ENCODE results near the gene SERP2. TPM values are rescaled to one million over a fixed set of nuclear protein-coding genes. Genes with fewer than 3 reads are reported as not detected.

The SERP2 gene
- total RNA-seq, 4 donors from 2014 or later, result 0.76 to 3.7 (median 1.7) TPM

DNA sequence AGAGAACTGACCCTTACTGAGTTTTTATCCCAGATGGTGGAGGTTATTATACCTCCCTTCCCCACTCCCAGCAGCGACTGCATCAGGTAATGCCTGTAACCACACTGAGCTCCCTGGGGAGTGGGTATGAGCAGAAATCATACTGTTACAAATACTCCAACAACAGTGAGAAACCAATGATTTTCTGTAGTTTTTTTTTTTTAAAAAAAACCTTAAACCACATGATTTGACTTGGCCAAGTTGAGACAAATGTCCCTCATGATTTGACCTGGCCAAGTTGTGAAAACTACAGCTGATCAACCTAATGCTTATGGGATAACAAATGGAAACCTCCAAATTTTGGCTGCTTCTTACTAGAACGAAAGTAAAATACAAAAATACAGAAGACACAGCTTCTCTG, 33.1 kb upstream of the SERP2 start:
- Histone ChIP-seq H3K9me3 (no peaks in the 10 kb centered on the region), H3K4me1 (no peaks in the 10 kb centered on the region), H3K4me3 (no peak overlapping the region), H3K36me3 (no peaks in the 10 kb centered on the region), H3K27ac (no peak overlapping the region), H3K27me3 (no peaks in the 10 kb centered on the region)
- ATAC-seq (no peak), DNase-seq (no peak)
- intact Hi-C loops (cut with DNase I; ENCODE audit: low total_unique reads) (no loop called here), in situ Hi-C loops (cut with MboI; ENCODE audit: low sequenced_read_pairs in 4 of 4) (no loop called here)
- TF ChIP-seq, protein P1, sequence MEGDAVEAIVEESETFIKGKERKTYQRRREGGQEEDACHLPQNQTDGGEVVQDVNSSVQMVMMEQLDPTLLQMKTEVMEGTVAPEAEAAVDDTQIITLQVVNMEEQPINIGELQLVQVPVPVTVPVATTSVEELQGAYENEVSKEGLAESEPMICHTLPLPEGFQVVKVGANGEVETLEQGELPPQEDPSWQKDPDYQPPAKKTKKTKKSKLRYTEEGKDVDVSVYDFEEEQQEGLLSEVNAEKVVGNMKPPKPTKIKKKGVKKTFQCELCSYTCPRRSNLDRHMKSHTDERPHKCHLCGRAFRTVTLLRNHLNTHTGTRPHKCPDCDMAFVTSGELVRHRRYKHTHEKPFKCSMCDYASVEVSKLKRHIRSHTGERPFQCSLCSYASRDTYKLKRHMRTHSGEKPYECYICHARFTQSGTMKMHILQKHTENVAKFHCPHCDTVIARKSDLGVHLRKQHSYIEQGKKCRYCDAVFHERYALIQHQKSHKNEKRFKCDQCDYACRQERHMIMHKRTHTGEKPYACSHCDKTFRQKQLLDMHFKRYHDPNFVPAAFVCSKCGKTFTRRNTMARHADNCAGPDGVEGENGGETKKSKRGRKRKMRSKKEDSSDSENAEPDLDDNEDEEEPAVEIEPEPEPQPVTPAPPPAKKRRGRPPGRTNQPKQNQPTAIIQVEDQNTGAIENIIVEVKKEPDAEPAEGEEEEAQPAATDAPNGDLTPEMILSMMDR (IDR thresholded peaks at IDR 0.05 in 4 of 5, conservative IDR thresholded peaks at IDR 0.05 in 1 of 5), result no peak
- no peak for TF ChIP-seq POLR2A (IDR thresholded peaks at IDR 0.05)

DNA sequence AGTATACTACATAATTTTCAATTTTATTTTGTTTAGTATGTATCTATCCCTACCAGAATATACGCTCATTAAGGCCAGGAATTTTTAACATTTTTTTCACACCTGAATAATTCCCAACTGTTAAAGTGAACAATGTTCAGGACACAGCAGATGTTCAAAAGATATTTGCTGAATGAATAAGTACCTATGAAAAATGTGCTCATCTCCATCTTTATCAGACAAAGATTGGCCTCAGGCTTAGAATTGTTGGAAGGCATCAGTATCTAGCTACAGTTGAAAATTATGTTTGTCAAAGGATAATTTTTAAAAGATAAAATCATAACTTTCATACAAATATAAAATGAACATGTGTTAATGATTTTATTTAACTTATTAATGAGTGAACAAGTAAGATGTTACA, 30.9 kb upstream of the SERP2 start:
- DNase-seq (no peak), ATAC-seq (no peak)
- no peaks in the 10 kb centered on the region for H3K36me3 ChIP-seq
- no peaks in the 10 kb centered on the region for H3K9me3 ChIP-seq
- intact Hi-C loops (cut with DNase I; ENCODE audit: low total_unique reads) (no loop called here), in situ Hi-C loops (cut with MboI; ENCODE audit: low sequenced_read_pairs in 4 of 4) (no loop called here)
- no peak overlapping the region for H3K4me3 ChIP-seq
- H3K27me3 ChIP-seq, result no peaks in the 10 kb centered on the region
- no peak for TF ChIP-seq POLR2A (IDR thresholded peaks at IDR 0.05)
- TF ChIP-seq, protein P1 (IDR thresholded peaks at IDR 0.05 in 4 of 5, conservative IDR thresholded peaks at IDR 0.05 in 1 of 5), result no peak
- no peak overlapping the region for H3K27ac ChIP-seq
- H3K4me1 ChIP-seq, result no peaks in the 10 kb centered on the region

DNA sequence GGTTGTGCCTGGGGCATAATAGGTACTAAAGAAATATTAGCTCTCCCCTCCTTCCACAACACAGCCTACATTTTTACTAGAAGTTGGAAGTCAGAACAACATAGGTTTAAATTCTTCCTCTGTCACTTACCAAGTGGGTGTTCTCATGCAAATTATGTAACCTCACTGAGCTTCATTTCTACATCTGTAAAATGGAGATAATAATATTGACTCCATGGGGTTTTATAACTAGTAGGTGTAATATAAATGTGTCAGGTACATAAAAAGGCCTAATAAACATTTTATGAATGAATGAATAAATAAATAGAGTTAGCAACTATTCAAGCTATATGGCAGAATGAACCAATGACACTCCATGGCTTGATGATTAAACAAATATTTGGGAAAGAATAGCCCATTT, 27.1 kb upstream of the SERP2 start:
- TF ChIP-seq, protein P1 (IDR thresholded peaks at IDR 0.05 in 4 of 5, conservative IDR thresholded peaks at IDR 0.05 in 1 of 5), result no peak
- TF ChIP-seq POLR2A (IDR thresholded peaks at IDR 0.05), result no peak
- H3K36me3 ChIP-seq, result no peaks in the 10 kb centered on the region
- ATAC-seq, result no peak
- no peak overlapping the region for H3K27ac ChIP-seq
- no peaks in the 10 kb centered on the region for H3K27me3 ChIP-seq
- intact Hi-C loops (cut with DNase I; ENCODE audit: low total_unique reads) (no loop called here), in situ Hi-C loops (cut with MboI; ENCODE audit: low sequenced_read_pairs in 4 of 4) (no loop called here)
- H3K4me1 ChIP-seq, result no peaks in the 10 kb centered on the region
- no peaks in the 10 kb centered on the region for H3K9me3 ChIP-seq
- no peak for DNase-seq
- H3K4me3 ChIP-seq, result no peak overlapping the region

DNA sequence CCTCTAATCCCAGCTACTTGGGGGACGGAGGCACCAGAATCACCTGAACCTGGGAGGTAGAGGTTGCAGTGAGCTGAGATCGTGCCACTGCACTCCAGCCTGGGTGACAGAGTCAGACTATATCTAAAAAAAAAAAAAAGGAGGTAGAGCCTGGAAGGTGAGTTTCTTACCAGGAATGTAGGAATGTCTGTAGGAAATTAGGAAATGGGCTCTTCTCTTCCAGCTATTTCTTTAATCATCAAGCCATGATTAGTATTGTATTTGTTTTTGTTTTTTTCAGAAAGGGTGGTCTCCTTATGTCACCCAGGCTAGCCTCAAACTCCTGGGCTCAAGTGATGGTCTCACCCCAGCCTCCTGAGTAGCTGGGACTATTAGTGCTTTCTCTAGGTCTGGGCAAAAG, 26.3 kb upstream of the SERP2 start:
- in situ Hi-C loops (cut with MboI; ENCODE audit: low sequenced_read_pairs in 4 of 4) (no loop called here), intact Hi-C loops (cut with DNase I; ENCODE audit: low total_unique reads) (no loop called here)
- ATAC-seq, result no peak
- no peak for DNase-seq
- no peak for TF ChIP-seq POLR2A (IDR thresholded peaks at IDR 0.05)
- TF ChIP-seq, protein P1 (IDR thresholded peaks at IDR 0.05 in 4 of 5, conservative IDR thresholded peaks at IDR 0.05 in 1 of 5), result no peak
- no peak overlapping the region for H3K4me3 ChIP-seq
- no peaks in the 10 kb centered on the region for H3K27me3 ChIP-seq
- H3K27ac ChIP-seq, result no peak overlapping the region
- H3K9me3 ChIP-seq, result no peaks in the 10 kb centered on the region
- no peaks in the 10 kb centered on the region for H3K36me3 ChIP-seq
- no peaks in the 10 kb centered on the region for H3K4me1 ChIP-seq

DNA sequence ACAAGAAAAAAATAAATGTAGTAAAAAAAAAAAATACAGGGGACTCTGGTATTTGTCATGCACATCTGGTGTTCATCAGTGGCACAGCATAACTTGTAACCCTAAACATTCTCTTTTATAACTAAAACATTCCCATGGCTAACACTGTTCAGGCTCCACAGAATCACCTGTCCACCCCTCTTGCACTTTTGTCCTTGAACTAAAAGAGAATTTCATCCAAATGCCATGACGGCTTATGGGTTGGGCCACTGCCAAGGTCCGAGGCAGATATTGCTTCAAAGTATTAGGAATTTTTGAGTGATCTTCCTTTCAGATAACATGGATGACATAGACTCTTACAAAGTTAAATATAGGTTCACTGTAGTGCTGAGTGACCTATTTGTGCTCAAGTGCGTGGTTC, 25.7 kb upstream of the SERP2 start:
- no peak overlapping the region for H3K27ac ChIP-seq
- DNase-seq, result no peak
- H3K36me3 ChIP-seq, result no peaks in the 10 kb centered on the region
- H3K27me3 ChIP-seq, result no peaks in the 10 kb centered on the region
- no peak for ATAC-seq
- intact Hi-C loops (cut with DNase I; ENCODE audit: low total_unique reads) (no loop called here), in situ Hi-C loops (cut with MboI; ENCODE audit: low sequenced_read_pairs in 4 of 4) (no loop called here)
- H3K4me3 ChIP-seq, result no peak overlapping the region
- no peaks in the 10 kb centered on the region for H3K4me1 ChIP-seq
- no peaks in the 10 kb centered on the region for H3K9me3 ChIP-seq
- no peak for TF ChIP-seq POLR2A (IDR thresholded peaks at IDR 0.05)
- TF ChIP-seq, protein P1 (IDR thresholded peaks at IDR 0.05 in 4 of 5, conservative IDR thresholded peaks at IDR 0.05 in 1 of 5), result no peak

Measured in gastrocnemius medialis (tissue), 4 donors.